ENCODE results near the gene EIF4H.
"Not testable (repeated sequence)": the region's sequence is repeated elsewhere in the genome, so short reads cannot be mapped to it uniquely, and the experiment has no call there.

EIF4H gene

GRCh38 chr7:74176555-74176954, 2.4 kb downstream of the EIF4H start:
- DNase-seq: no peak

- DNase-seq: no peak
These were observed 4.5 kb downstream of the EIF4H start for GRCh38 chr7:74178632-74179031.

GRCh38 chr7:74179935-74180604, 5.9 kb downstream of the EIF4H start:
- no peak for DNase-seq

GRCh38 chr7:74180866-74181265, 6.7 kb downstream of the EIF4H start:
- DNase-seq: no peak

GRCh38 chr7:74181821-74182220, 7.7 kb downstream of the EIF4H start:
- no peak for DNase-seq

GRCh38 chr7:74182453-74183090, 8.4 kb downstream of the EIF4H start:
- DNase-seq: no peak

GRCh38 chr7:74183142-74183541, 9.0 kb downstream of the EIF4H start:
- no peak for DNase-seq

- peak in 1 of 2 experiments; percentile 46 for DNase-seq
These were observed 9.7 kb downstream of the EIF4H start for GRCh38 chr7:74183653-74184450.

GRCh38 chr7:74185016-74185415, 10.9 kb downstream of the EIF4H start:
- no peak for DNase-seq

GRCh38 chr7:74185636-74186035, 11.5 kb downstream of the EIF4H start:
- no peak for DNase-seq

GRCh38 chr7:74187915-74188675, 13.9 kb downstream of the EIF4H start:
- no peak for DNase-seq

- no peak for DNase-seq
These were observed 16.1 kb downstream of the EIF4H start for GRCh38 chr7:74190259-74190658.

GRCh38 chr7:74191231-74191630, 17.1 kb downstream of the EIF4H start:
- no peak for DNase-seq

- no peak for DNase-seq
These were observed 18.9 kb downstream of the EIF4H start for GRCh38 chr7:74193054-74193453.

GRCh38 chr7:74193913-74194312, 19.8 kb downstream of the EIF4H start:
- no peak for DNase-seq

GRCh38 chr7:74194686-74195085, 20.5 kb downstream of the EIF4H start:
- DNase-seq: no peak

- DNase-seq: not testable (repeated sequence)
These were observed 21.1 kb downstream of the EIF4H start for GRCh38 chr7:74195139-74195860.

- not testable (repeated sequence) for DNase-seq
These were observed 22.0 kb downstream of the EIF4H start for GRCh38 chr7:74195968-74196654.

- no peak for DNase-seq
These were observed 23.4 kb downstream of the EIF4H start for GRCh38 chr7:74197449-74198124.

GRCh38 chr7:74199551-74200355, 25.6 kb downstream of the EIF4H start:
- no peak for DNase-seq

Data from activated T-cell treated with anti-CD3 and anti-CD28 coated beads, Interleukin-2, amount 50 U/mL, for 48 hours (primary cell).